GM23338 (cell line): Measurements from ENCODE around the gene LMF1. TPM values are rescaled to one million over a fixed set of nuclear protein-coding genes. Genes with fewer than 3 reads are reported as not detected.

Source experiments
- ATAC-seq: fragments of 200-7000 bp; cut with Tn5 transposase; 3 replicates; pipeline ENCODE4 v1.9.1; 2020
- DNase-seq: peaks from one replicate; pipeline ENCODE4 v3.0.0-alpha.2; 2015; ENCODE audit warnings: low spot score
- H2AFZ ChIP-seq: fragments of 200-600 bp; sonication (generic); 2 replicates; pipeline ENCODE4 v1.8.0; 2016; ENCODE audit warnings: antibody characterized with exemption, mild to moderate bottlenecking, moderate library complexity
- H3F3A ChIP-seq: fragments of 200-600 bp; sonication (generic); replicated peaks from 2 replicates; pipeline ENCODE4 v1.8.0; 2017; ENCODE audit warnings: antibody characterized with exemption, mixed run types, low read depth
- H3K27ac ChIP-seq: fragments of 200-600 bp; sonication (generic); 2 replicates; pipeline ENCODE4 v1.6.1; 2016; ENCODE audit warnings: low read depth
- H3K27me3 ChIP-seq: fragments of 200-600 bp; sonication (generic); 2 replicates; pipeline ENCODE4 v1.8.0; 2016; ENCODE audit warnings: mild to moderate bottlenecking, mixed run types, moderate library complexity; ENCODE audit not compliant: insufficient read depth
- H3K36me3 ChIP-seq: fragments of 200-600 bp; sonication (generic); 2 replicates; pipeline ENCODE4 v1.8.0; 2016; ENCODE audit warnings: mild to moderate bottlenecking; ENCODE audit not compliant: insufficient read depth
- H3K4me1 ChIP-seq: fragments of 200-600 bp; sonication (generic); 2 replicates; pipeline ENCODE4 v1.8.0; 2016; ENCODE audit warnings: mild to moderate bottlenecking, moderate library complexity; ENCODE audit not compliant: insufficient read depth
- H3K4me2 ChIP-seq: fragments of 200-600 bp; sonication (generic); 2 replicates; pipeline ENCODE4 v1.7.1; 2017; ENCODE audit warnings: mixed run types
- H3K4me3 ChIP-seq: fragments of 200-600 bp; sonication (generic); 2 replicates; pipeline ENCODE4 v1.6.1; 2016; ENCODE audit warnings: mixed run types
- H3K79me2 ChIP-seq: fragments of 200-600 bp; sonication (generic); replicated peaks from 2 replicates; pipeline ENCODE4 v1.8.0; 2017; ENCODE audit warnings: mild to moderate bottlenecking; ENCODE audit not compliant: insufficient read depth
- H3K9me2 ChIP-seq: fragments of 200-600 bp; sonication (generic); 2 replicates; pipeline ENCODE4 v1.8.0; 2017; ENCODE audit not compliant: insufficient read depth
- H4K20me1 ChIP-seq: fragments of 200-600 bp; sonication (generic); replicated peaks from 2 replicates; pipeline ENCODE4 v1.8.0; 2017; ENCODE audit warnings: mild to moderate bottlenecking; ENCODE audit not compliant: insufficient read depth
- H3K27ac Mint-ChIP-seq: 2 replicates; pipeline ENCODE4 v1.8.0; 2020; ENCODE audit warnings: inconsistent platforms, mild to moderate bottlenecking, moderate library complexity, mixed read lengths
- H3K27me3 Mint-ChIP-seq: 3 replicates; pipeline ENCODE4 v1.8.0; 2022; ENCODE audit warnings: low read depth, mild to moderate bottlenecking, moderate library complexity, mixed read lengths, inconsistent platforms; ENCODE audit not compliant: insufficient read depth, poor library complexity
- H3K36me3 Mint-ChIP-seq: 3 replicates; pipeline ENCODE4 v1.8.0; 2021; ENCODE audit warnings: low read depth, mild to moderate bottlenecking, inconsistent platforms, moderate library complexity, mixed read lengths
- H3K4me1 Mint-ChIP-seq: 3 replicates; pipeline ENCODE4 v1.8.0; 2020; ENCODE audit warnings: mild to moderate bottlenecking, inconsistent platforms, mixed read lengths
- H3K4me3 Mint-ChIP-seq: 3 replicates; pipeline ENCODE4 v1.8.0; 2021; ENCODE audit warnings: moderate library complexity, mild to moderate bottlenecking, inconsistent platforms, mixed read lengths
- H3K9me3 Mint-ChIP-seq: 3 replicates; pipeline ENCODE4 v1.8.0; 2020; ENCODE audit warnings: moderate library complexity, mild to moderate bottlenecking, inconsistent platforms, mixed read lengths
- CREB1 ChIP-seq: fragments of 250-450 bp; sonication (Bioruptor Pico); IDR thresholded peaks from 2 replicates; pipeline ENCODE4 v1.5.0; 2020; ENCODE audit warnings: low read depth, mild to moderate bottlenecking, moderate library complexity
- EZH2 ChIP-seq: fragments of 200-600 bp; sonication (generic); IDR thresholded peaks from one replicate; pipeline ENCODE4 v1.8.0; 2017; ENCODE audit warnings: antibody characterized with exemption, mild to moderate bottlenecking, low read depth; ENCODE audit not compliant: unreplicated experiment
- EZH2phosphoT487 ChIP-seq: fragments of 200-600 bp; sonication (generic); IDR thresholded peaks from one replicate; pipeline ENCODE4 v1.8.1; 2018; ENCODE audit warnings: antibody characterized with exemption; ENCODE audit not compliant: unreplicated experiment
- JUNB ChIP-seq: IDR thresholded peaks from one replicate; pipeline ENCODE4 v1.6.1; 2016; ENCODE audit warnings: antibody characterized with exemption; ENCODE audit not compliant: unreplicated experiment
- NANOG ChIP-seq: IDR thresholded peaks from 2 replicates; pipeline ENCODE4 v1.6.1; 2016; ENCODE audit warnings: antibody characterized with exemption, borderline replicate concordance
- POLR2AphosphoS5 ChIP-seq: IDR thresholded peaks from 2 replicates; pipeline ENCODE4 v1.6.1; 2016; ENCODE audit warnings: antibody characterized with exemption, low read depth
- STAT1 ChIP-seq: IDR thresholded peaks from one replicate; pipeline ENCODE4 v1.6.1; 2016; ENCODE audit warnings: antibody characterized with exemption; ENCODE audit not compliant: unreplicated experiment
- ZNF114 ChIP-seq: fragments of 250-450 bp; sonication (Bioruptor Pico); IDR thresholded peaks from 2 replicates; pipeline ENCODE4 v1.5.0; 2020; ENCODE audit warnings: mild to moderate bottlenecking, moderate library complexity
- ZNF331 ChIP-seq: fragments of 250-450 bp; sonication (Bioruptor Pico); IDR thresholded peaks from 2 replicates; pipeline ENCODE4 v1.5.0; 2020; ENCODE audit warnings: low read depth, mild to moderate bottlenecking, moderate library complexity
- ZNF462 ChIP-seq: fragments of 250-450 bp; sonication (Bioruptor Pico); IDR thresholded peaks from 2 replicates; pipeline ENCODE4 v1.5.0; 2020; ENCODE audit warnings: mild to moderate bottlenecking, moderate library complexity
- polyA plus RNA-seq: library from polyadenylated mRNA; unstranded; fragments of >200 nt; fragmentation: Nextera tagmentation; extraction: Ambion mirVana; gene quantifications from 2 replicates; pipeline ENCODE4 v1.2.1, GENCODE V29; 2016
- total RNA-seq: library from RNA; depleted of rRNA; stranded (reverse); fragments of >200 nt; shearing (Covaris generic); gene quantifications from 2 replicates; pipeline ENCODE4 v1.2.3, GENCODE V29; 2014
- TF ChIP-seq, protein P1 (sequence below), 2 experiments: fragments of 200-600 bp in 1 of 2; sonication (generic) in 1 of 2; conservative IDR thresholded peaks; 2 replicates each; pipeline versions ENCODE4 v1.5.1 to v1.6.1; 2016 to 2017; ENCODE audit warnings: antibody characterized with exemption in 2 of 2, low read depth in 2 of 2, mild to moderate bottlenecking in 2 of 2, moderate library complexity in 1 of 2
- TF ChIP-seq, protein P2 (sequence below): IDR thresholded peaks from 2 replicates; pipeline ENCODE4 v1.6.1; 2016; ENCODE audit warnings: antibody characterized with exemption
- TF ChIP-seq, protein P3 (sequence below): IDR thresholded peaks from one replicate; pipeline ENCODE4 v1.6.1; 2018; ENCODE audit warnings: antibody characterized with exemption; ENCODE audit not compliant: unreplicated experiment

Gene LMF1
- total and polyA plus RNA-seq, 2 experiments from 2014 or later: 4.2 to 10.1 TPM

DNA sequence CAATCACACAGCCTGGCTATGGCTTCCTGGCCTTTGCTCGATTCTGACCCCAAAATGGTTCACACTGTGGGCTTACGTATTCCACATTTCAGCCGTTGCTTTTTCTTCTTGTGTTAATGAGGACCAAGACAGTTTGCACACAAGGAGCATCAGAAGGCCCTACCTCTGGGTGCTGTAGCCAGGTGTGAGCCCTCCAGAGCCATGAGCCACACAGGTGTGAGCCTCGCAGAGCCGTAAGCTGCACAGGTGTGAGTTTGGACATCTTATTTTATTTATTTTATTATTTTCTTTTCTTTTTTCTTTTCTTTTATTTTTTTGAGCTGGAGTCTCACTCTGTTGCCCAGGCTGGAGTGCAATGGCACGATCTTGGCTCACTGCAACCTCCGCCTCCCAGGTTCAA lies 70.6 kb downstream of the LMF1 start:
- peaks cover 6% of the 10 kb centered on the region for H3K36me3 Mint-ChIP-seq
- H3K27ac Mint-ChIP-seq: no peak overlapping the region
- Histone ChIP-seq H4K20me1 (no peaks in the 10 kb centered on the region), H3K9me2 (no peaks in the 10 kb centered on the region), H3K4me2 (no peak overlapping the region), H3K79me2 (no peaks in the 10 kb centered on the region), H3F3A (no peaks in the 10 kb centered on the region), H3K27me3 (no peaks in the 10 kb centered on the region), H3K4me3 (no peak overlapping the region), H3K27ac (no peak overlapping the region), H2AFZ (no peak overlapping the region), H3K4me1 (no peaks in the 10 kb centered on the region), H3K36me3 (no peaks in the 10 kb centered on the region)
- H3K9me3 Mint-ChIP-seq: peaks cover 4% of the 10 kb centered on the region
- DNase-seq: no peak
- ATAC-seq: no peak
- H3K4me1 Mint-ChIP-seq: peaks cover 5% of the 10 kb centered on the region; the same call in 1 of the 3 replicates
- TF ChIP-seq ZNF462: no peak
- no peak for TF ChIP-seq STAT1
- TF ChIP-seq, protein P1, sequence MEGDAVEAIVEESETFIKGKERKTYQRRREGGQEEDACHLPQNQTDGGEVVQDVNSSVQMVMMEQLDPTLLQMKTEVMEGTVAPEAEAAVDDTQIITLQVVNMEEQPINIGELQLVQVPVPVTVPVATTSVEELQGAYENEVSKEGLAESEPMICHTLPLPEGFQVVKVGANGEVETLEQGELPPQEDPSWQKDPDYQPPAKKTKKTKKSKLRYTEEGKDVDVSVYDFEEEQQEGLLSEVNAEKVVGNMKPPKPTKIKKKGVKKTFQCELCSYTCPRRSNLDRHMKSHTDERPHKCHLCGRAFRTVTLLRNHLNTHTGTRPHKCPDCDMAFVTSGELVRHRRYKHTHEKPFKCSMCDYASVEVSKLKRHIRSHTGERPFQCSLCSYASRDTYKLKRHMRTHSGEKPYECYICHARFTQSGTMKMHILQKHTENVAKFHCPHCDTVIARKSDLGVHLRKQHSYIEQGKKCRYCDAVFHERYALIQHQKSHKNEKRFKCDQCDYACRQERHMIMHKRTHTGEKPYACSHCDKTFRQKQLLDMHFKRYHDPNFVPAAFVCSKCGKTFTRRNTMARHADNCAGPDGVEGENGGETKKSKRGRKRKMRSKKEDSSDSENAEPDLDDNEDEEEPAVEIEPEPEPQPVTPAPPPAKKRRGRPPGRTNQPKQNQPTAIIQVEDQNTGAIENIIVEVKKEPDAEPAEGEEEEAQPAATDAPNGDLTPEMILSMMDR (conservative IDR thresholded peaks at IDR 0.05; ENCODE audit: low read depth in 2 of 2): no peak
- TF ChIP-seq ZNF331 (CRISPR knock-in tag): no peak
- TF ChIP-seq EZH2: no peak
- TF ChIP-seq JUNB: no peak
- no peak for TF ChIP-seq ZNF114 (CRISPR knock-in tag)
- no peak for TF ChIP-seq NANOG
- TF ChIP-seq, protein P2, sequence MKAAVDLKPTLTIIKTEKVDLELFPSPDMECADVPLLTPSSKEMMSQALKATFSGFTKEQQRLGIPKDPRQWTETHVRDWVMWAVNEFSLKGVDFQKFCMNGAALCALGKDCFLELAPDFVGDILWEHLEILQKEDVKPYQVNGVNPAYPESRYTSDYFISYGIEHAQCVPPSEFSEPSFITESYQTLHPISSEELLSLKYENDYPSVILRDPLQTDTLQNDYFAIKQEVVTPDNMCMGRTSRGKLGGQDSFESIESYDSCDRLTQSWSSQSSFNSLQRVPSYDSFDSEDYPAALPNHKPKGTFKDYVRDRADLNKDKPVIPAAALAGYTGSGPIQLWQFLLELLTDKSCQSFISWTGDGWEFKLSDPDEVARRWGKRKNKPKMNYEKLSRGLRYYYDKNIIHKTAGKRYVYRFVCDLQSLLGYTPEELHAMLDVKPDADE: no peak
- no peak for TF ChIP-seq POLR2AphosphoS5
- TF ChIP-seq, protein P3, sequence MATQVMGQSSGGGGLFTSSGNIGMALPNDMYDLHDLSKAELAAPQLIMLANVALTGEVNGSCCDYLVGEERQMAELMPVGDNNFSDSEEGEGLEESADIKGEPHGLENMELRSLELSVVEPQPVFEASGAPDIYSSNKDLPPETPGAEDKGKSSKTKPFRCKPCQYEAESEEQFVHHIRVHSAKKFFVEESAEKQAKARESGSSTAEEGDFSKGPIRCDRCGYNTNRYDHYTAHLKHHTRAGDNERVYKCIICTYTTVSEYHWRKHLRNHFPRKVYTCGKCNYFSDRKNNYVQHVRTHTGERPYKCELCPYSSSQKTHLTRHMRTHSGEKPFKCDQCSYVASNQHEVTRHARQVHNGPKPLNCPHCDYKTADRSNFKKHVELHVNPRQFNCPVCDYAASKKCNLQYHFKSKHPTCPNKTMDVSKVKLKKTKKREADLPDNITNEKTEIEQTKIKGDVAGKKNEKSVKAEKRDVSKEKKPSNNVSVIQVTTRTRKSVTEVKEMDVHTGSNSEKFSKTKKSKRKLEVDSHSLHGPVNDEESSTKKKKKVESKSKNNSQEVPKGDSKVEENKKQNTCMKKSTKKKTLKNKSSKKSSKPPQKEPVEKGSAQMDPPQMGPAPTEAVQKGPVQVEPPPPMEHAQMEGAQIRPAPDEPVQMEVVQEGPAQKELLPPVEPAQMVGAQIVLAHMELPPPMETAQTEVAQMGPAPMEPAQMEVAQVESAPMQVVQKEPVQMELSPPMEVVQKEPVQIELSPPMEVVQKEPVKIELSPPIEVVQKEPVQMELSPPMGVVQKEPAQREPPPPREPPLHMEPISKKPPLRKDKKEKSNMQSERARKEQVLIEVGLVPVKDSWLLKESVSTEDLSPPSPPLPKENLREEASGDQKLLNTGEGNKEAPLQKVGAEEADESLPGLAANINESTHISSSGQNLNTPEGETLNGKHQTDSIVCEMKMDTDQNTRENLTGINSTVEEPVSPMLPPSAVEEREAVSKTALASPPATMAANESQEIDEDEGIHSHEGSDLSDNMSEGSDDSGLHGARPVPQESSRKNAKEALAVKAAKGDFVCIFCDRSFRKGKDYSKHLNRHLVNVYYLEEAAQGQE: no peak
- TF ChIP-seq CREB1 (CRISPR knock-in tag): no peak
- no peak for TF ChIP-seq EZH2phosphoT487
- no peak overlapping the region for H3K4me3 Mint-ChIP-seq
- H3K27me3 Mint-ChIP-seq: peaks cover 8% of the 10 kb centered on the region
